HEK293T (cell line): ENCODE measurements around the gene CNGB1.

Source experiments
- CTCF ChIA-PET: fragments of 350-600 bp; formaldehyde crosslinking; extraction: SDS; loops from one replicate; lab custom pipeline; 2021; ENCODE audit warnings: antibody characterized with exemption, inconsistent platforms; lab: Yijun Ruan, JAX
- POLR2A ChIA-PET: fragments of 350-600 bp; formaldehyde crosslinking; extraction: SDS; loops from one replicate; lab custom pipeline; 2020; ENCODE audit warnings: antibody characterized with exemption, inconsistent platforms; lab: Yijun Ruan, JAX
- DNase-seq: peaks from one replicate; pipeline ENCODE4 v3.0.0; 2012; ENCODE audit warnings: mixed read lengths; ENCODE audit errors: extremely low spot score
- ARNT ChIP-seq: fragments of 450-650 bp; IDR thresholded peaks from 2 replicates; pipeline ENCODE4 v1.6.1; 2017; ENCODE audit warnings: mild to moderate bottlenecking
- BHLHE40 ChIP-seq: fragments of 450-650 bp; IDR thresholded peaks from 2 replicates; pipeline ENCODE4 v1.6.1; 2016; ENCODE audit warnings: mild to moderate bottlenecking, moderate library complexity, borderline replicate concordance
- CTBP1 ChIP-seq: fragments of 450-650 bp; IDR thresholded peaks from 2 replicates; pipeline ENCODE4 v1.6.1; 2016; ENCODE audit warnings: borderline replicate concordance
- ELF4 ChIP-seq: fragments of 450-650 bp; IDR thresholded peaks from 2 replicates; pipeline ENCODE4 v1.6.1; 2017; ENCODE audit warnings: antibody characterized with exemption
- FOXA1 ChIP-seq: fragments of 450-650 bp; IDR thresholded peaks from 2 replicates; pipeline ENCODE4 v1.6.1; 2016; ENCODE audit warnings: mild to moderate bottlenecking
- FOXK2 ChIP-seq: fragments of 450-650 bp; IDR thresholded peaks from 2 replicates; pipeline ENCODE4 v1.6.1; 2016; ENCODE audit warnings: mild to moderate bottlenecking
- FOXM1 ChIP-seq: fragments of 450-650 bp; IDR thresholded peaks from 2 replicates; pipeline ENCODE4 v1.6.1; 2017; ENCODE audit warnings: mild to moderate bottlenecking, borderline replicate concordance
- HDGF ChIP-seq: fragments of 450-650 bp; IDR thresholded peaks from 2 replicates; pipeline ENCODE4 v1.6.1; 2017; ENCODE audit warnings: antibody characterized with exemption, borderline replicate concordance
- L3MBTL2 ChIP-seq: fragments of 450-650 bp; conservative IDR thresholded peaks from 2 replicates; pipeline ENCODE4 v1.6.1; 2016; ENCODE audit warnings: mild to moderate bottlenecking
- LEF1 ChIP-seq: fragments of 450-650 bp; IDR thresholded peaks from 2 replicates; pipeline ENCODE4 v1.6.1; 2017; ENCODE audit warnings: mild to moderate bottlenecking, borderline replicate concordance
- NFRKB ChIP-seq: fragments of 450-650 bp; IDR thresholded peaks from 2 replicates; pipeline ENCODE4 v1.6.1; 2016; ENCODE audit warnings: mild to moderate bottlenecking, moderate library complexity
- SP1 ChIP-seq: fragments of 450-650 bp; IDR thresholded peaks from 2 replicates; pipeline ENCODE4 v1.6.1; 2017
- SUZ12 ChIP-seq: fragments of 450-650 bp; IDR thresholded peaks from 2 replicates; pipeline ENCODE4 v1.6.1; 2016; ENCODE audit warnings: mild to moderate bottlenecking
- TARDBP ChIP-seq: fragments of 450-650 bp; IDR thresholded peaks from 2 replicates; pipeline ENCODE4 v1.6.1; 2016
- ZNF384 ChIP-seq: fragments of 450-650 bp; IDR thresholded peaks from 2 replicates; pipeline ENCODE4 v1.6.1; 2016
- TF ChIP-seq, protein P1 (sequence below): fragments of 450-650 bp; IDR thresholded peaks from 2 replicates; pipeline ENCODE4 v1.6.1; 2016

Gene CNGB1

GRCh38 chr16:57967916-57968315 lies 3.0 kb downstream of the CNGB1 start:
- CTCF ChIA-PET, result no interaction called here
- POLR2A ChIA-PET, result no interaction called here
- TF ChIP-seq FOXA1 (no peak), BHLHE40 (no peak), FOXK2 (no peak), ELF4 (no peak)
- no peak for DNase-seq

GRCh38 chr16:57966986-57967385 lies 3.9 kb downstream of the CNGB1 start:
- no peak for DNase-seq
- ChIA-PET POLR2A (no interaction called here), CTCF (interaction anchor here (0.5 kb wide), 1 partner anchor 658 kb away, joined by 3 read pairs; no protein-coding TSS in a partner anchor)
- TF ChIP-seq CTBP1, result no peak
- TF ChIP-seq, protein P1, sequence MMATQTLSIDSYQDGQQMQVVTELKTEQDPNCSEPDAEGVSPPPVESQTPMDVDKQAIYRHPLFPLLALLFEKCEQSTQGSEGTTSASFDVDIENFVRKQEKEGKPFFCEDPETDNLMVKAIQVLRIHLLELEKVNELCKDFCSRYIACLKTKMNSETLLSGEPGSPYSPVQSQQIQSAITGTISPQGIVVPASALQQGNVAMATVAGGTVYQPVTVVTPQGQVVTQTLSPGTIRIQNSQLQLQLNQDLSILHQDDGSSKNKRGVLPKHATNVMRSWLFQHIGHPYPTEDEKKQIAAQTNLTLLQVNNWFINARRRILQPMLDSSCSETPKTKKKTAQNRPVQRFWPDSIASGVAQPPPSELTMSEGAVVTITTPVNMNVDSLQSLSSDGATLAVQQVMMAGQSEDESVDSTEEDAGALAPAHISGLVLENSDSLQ, result no peak
- no peak for TF ChIP-seq FOXA1
- TF ChIP-seq LEF1, result no peak
- TF ChIP-seq SP1, result no peak
- no peak for TF ChIP-seq FOXK2

- ChIA-PET CTCF (no interaction called here), POLR2A (interaction anchor here (1.1 kb wide), 1 partner anchor 163 kb away, joined by 3 read pairs; the partner anchor contains the start of gene CFAP20)
- TF ChIP-seq ZNF384, result no peak
- TF ChIP-seq ELF4, result no peak
- TF ChIP-seq FOXK2, result no peak
- DNase-seq, result no peak
Measured at GRCh38 chr16:57966204-57966771, 4.6 kb downstream of the CNGB1 start.

- POLR2A ChIA-PET, result no interaction called here
- TF ChIP-seq FOXA1 (no peak), SUZ12 (no peak), FOXM1 (no peak), ARNT (no peak), SP1 (no peak), LEF1 (no peak), ZNF384 (no peak), HDGF (no peak), L3MBTL2 (no peak), CTBP1 (no peak), ELF4 (no peak), NFRKB (no peak)
- TF ChIP-seq, protein P1, result no peak
Measured at GRCh38 chr16:57964157-57964700, 6.7 kb downstream of the CNGB1 start.

GRCh38 chr16:57962756-57963155 lies 8.2 kb downstream of the CNGB1 start:
- ChIA-PET CTCF (no interaction called here), POLR2A (no interaction called here)
- no peak for DNase-seq
- no peak for TF ChIP-seq NFRKB
- TF ChIP-seq LEF1, result no peak
- no peak for TF ChIP-seq FOXK2
- TF ChIP-seq L3MBTL2, result no peak
- TF ChIP-seq ARNT, result no peak
- TF ChIP-seq FOXA1, result no peak
- no peak for TF ChIP-seq SP1
- TF ChIP-seq HDGF, result no peak
- no peak for TF ChIP-seq SUZ12
- no peak for TF ChIP-seq FOXM1
- TF ChIP-seq BHLHE40, result no peak

More at GRCh38 chr16:57964157-57964700, 6.7 kb downstream of the CNGB1 start:
- CTCF ChIA-PET, result no interaction called here
- no peak for DNase-seq

DNA sequence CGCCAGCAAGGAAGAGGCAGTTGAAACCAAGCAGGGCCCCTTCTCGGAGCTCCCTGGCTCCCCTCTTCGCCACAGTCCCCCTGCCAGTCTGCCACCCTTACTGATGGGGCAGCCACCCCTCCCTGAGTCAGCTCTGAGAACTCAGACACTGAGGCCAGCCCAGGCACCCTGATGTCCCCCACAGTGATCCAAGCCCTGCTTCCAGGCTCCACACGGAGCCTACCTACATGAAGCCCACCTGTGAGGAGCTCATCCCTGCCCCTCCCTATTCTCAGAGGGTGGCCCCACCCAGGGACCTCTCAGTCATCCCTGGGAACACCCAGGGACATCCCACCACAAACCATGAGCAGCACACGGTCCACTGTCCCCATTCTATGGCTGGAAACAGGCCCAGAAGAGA lies 8.9 kb downstream of the CNGB1 start:
- CTCF ChIA-PET, result interaction anchor here (0.7 kb wide), 1 partner anchor 9 kb away, joined by 3 read pairs; the partner anchor contains the start of gene CNGB1
- TF ChIP-seq SUZ12, result no peak
- TF ChIP-seq SP1, result no peak
- TF ChIP-seq HDGF, result no peak
- no peak for TF ChIP-seq ARNT
- TF ChIP-seq ELF4, result no peak
- no peak for TF ChIP-seq LEF1
- no peak for TF ChIP-seq FOXM1
- TF ChIP-seq L3MBTL2, result no peak
- TF ChIP-seq CTBP1, result no peak
- TF ChIP-seq NFRKB, result no peak
- no peak for TF ChIP-seq FOXA1
- no peak for TF ChIP-seq FOXK2
- TF ChIP-seq TARDBP, result no peak
- TF ChIP-seq, protein P1, result no peak
- no peak for TF ChIP-seq BHLHE40
- DNase-seq, result no peak
- POLR2A ChIA-PET, result no interaction called here
